GM21528 (cell line): ENCODE results near the gene LAMA5.
A peak's percentile ranks its signal among the peaks of the same experiment; 100 is the strongest.
"Not testable (repeated sequence)": the region's sequence is repeated elsewhere in the genome, so short reads cannot be mapped to it uniquely, and the experiment has no call there.

Experiments used
- ATAC-seq: cut with Tn5 transposase; IDR thresholded peaks from one replicate; pipeline ENCODE4 v1.9.1; 2021; ENCODE audit warnings: mild to moderate bottlenecking, moderate library complexity; ENCODE audit not compliant: unreplicated experiment, low FRiP score

The LAMA5 gene

DNA sequence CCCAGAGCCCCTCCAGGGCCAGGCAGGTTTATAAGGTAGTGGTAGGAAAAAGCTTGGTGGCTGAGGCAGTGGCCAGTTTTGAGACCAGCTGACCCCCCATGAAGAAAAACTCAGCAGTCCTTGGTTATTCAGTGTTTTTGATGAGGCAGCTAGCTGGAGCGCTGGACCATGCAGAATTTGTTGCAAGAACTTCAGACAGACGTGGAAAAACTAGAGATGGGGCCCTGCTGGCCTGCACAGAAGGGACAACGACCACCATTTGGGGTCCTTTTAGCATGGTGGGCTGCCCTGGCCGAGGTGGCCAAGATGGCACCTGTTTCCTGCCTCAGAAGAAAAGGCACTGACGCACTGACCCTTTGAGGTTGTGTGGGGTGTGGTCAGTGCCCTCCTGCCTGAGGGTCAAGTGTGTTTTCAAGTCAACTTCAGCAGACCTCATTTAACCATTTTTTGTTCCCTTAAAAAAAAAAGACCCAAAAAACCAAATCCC lies 22.5 kb upstream of the LAMA5 start:
- no peak for ATAC-seq

DNA sequence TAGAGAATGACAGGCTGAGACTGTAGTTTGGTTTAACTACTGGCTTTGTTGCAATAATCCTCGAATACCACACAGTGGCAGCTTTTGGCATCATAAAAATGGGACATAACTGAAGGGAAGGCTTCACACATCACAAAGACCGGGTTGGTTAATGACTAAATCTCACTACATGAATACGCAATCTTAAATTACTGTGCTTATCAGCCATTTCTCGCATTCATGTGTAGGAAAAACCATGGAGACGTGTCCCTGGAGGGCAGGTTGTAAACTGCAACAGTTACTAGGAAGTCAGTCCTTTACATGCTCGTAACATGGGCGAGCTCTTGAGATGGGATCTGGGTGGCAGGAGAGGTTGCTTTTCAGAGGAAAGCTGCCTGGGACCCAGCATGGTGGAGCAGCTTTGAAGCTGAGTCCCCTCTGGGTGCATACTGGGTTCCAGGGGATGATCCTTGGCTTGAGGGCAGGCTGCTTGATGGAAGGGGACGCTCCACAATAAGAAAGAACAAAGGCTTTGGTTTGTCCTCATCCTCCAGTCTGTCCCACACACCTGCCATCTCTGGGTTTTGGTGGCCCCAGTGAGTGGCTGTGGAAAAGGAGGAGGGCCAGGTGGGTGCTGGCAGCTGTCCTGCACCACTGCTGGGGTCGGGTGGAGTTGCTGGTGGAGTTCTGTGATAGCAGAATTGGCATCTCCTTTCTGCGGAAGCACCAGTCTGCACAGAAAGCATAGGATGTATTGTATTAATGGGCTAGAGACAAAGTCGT lies 21.9 kb upstream of the LAMA5 start:
- ATAC-seq = no peak

GRCh38 chr20:62387933-62388635 lies 21.0 kb upstream of the LAMA5 start:
- ATAC-seq = no peak

DNA sequence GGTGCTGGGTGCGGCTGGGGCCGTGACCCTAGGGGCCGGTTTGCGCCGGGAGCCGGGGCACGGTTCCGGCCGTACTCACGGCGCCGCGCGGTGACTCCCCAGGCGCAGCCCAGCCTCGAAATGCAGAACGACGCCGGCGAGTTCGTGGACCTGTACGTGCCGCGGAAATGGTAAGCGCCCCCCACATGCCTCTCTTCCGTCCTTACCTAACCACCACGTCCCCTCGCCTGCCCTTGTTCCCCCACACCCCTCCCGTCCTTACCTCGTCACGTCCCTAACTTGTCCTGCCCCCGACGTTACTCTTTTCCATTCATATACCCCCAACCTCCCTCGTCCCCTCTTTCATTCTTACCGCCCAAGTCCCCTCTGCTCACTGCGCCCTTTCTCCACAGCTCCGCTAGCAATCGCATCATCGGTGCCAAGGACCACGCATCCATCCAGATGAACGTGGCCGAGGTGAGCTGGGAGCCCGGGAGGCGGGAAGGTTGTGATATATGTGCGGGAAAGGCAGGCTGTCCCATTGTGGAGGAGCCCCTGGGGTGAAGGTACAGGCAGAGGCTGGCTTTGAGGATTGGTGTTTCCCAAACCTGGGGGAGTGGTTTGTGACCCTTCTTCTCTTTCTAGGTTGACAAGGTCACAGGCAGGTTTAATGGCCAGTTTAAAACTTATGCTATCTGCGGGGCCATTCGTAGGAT lies 20.3 kb upstream of the LAMA5 start:
- ATAC-seq = no peak

DNA sequence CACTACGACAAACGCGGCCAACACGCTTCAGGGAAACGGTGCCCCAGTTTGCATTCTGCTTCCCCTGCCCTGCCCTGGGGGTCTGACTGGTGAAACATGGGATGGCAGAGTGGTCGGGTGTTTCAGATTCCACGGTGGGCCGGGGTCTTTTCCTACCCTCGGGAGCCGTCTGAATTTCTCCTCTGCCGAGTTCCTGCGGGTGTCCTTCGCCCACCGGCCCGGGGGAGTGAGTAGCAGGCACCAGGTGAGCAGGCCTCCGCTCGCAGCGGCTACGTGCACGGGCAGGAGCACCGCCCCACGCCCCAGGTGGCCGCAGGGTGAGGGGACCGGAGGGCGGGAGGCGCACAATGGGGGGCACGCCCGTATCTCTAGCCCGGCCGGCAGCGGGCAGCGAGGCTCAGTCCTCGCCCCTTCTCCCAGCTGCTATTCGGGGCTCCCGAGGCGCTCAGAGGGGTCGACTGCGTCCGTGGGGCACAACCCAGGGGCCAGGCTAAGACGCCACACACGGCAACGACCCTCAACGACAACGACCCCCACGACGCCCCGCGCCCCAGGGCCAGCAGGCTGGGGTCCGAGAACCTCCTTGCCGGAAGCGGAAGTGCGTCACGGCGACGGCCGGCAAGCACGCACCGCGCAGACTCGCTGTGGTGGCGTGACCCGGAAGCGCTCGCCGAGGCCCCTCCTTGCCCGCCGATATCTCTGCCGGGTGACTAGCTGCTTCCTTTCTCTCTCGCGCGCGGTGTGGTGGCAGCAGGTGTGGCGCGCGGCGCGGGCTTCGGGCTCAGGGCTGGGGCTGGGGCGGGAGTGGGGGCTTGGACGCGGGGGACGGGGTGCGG lies 19.5 kb upstream of the LAMA5 start, which contains the start of gene RPS21:
Gene RPS21 (plus strand): TSS at position 721 of the 836 bp plus-strand sequence. CDS start 236 bp downstream, outside the sequence.
- ATAC-seq = peak; percentile 65

DNA sequence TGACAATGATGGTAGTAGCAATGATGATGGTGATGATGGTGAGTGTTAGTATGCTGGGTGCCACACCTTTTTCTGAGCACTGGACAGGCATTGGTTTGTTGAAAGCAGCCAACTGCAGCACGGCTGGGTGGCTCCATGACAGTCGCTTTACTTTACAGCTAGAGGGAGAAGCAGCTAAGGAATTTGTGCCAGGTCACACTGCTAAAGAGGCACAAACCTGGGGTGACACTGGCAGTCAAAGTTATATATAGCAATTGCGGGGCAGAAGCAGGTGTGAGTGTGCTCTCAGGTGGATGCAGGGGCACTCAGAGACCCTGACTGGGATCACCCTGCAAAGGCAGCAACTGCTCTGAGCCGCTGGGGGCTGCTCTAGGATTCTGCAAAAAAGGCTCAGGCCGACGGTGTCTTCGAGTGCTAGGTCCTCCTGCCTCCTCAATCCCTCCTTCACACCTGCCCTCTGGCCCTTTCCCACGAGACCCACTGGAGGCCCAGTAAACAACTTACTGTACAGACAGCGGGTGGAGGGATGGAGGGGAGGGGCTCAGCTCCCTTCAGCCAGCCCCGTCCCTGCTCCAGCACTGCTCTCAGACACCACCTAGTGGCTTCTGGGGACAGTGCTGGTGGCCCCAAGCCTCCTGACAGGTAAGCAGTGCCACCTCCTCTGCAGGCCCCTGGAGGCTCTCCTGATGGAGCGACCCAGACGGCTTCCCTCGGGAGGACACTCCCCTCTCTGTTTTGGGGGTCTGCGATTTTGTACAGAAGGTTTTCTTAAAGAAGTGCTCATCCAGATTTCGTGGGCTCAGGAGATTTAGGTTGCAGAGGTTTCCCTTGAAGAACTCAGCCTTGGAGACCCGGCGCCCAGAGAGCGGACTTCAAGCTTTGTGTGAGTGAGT lies 15.4 kb upstream of the LAMA5 start:
- ATAC-seq = no peak

DNA sequence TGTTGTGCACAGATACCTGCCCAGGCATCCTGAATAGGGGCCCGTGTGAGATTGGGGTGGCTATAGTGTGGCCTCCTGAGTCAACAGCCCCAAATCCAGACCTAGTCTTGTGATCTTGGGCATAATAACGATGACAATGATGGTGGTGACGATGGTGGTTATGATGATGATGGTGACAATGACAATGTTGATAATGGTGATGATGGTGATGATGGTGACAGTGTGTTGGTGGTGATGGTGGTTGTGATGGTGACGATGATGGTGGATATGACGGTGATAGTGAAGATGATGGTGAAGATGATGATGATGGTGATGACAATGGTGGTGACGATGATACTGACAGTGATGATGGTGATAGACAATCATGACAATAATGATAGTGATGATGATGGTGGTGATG lies 14.7 kb upstream of the LAMA5 start:
- ATAC-seq = no peak

GRCh38 chr20:62381202-62381797 lies 14.2 kb upstream of the LAMA5 start:
- no peak for ATAC-seq

GRCh38 chr20:62378215-62378614 lies 11.1 kb upstream of the LAMA5 start:
- ATAC-seq = no peak

- ATAC-seq = no peak
Measured at GRCh38 chr20:62377615-62378178, 10.6 kb upstream of the LAMA5 start.

GRCh38 chr20:62377064-62377461 lies 10.0 kb upstream of the LAMA5 start:
- no peak for ATAC-seq

- no peak for ATAC-seq
Measured at GRCh38 chr20:62376112-62377063, 9.3 kb upstream of the LAMA5 start.

GRCh38 chr20:62374331-62375152 lies 7.4 kb upstream of the LAMA5 start:
- no peak for ATAC-seq

DNA sequence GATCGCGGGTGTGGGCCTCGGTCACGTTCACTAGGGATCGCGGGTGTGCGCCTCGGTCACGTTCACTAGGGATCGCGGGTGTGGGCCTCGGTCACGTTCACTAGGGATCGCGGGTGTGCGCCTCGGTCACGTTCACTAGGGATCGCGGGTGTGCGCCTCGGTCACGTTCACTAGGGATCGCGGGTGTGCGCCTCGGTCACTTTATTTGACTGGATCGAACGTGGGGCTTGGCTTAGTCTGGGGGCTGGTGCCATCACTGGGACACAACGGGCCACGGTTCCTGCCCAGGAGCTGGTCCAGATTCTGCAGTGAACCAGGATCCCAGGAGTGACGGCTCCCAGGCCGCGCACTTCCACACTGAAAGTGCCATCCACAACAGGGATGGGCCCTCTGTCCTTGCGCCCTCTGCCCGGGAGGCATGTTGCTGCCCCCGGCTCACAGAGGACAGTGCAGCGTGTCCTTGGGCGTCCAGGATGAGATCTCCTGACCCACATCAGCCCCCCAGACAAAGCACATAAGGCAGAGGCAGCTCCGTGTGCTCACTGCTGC lies 6.6 kb upstream of the LAMA5 start:
- not testable (repeated sequence) for ATAC-seq

DNA sequence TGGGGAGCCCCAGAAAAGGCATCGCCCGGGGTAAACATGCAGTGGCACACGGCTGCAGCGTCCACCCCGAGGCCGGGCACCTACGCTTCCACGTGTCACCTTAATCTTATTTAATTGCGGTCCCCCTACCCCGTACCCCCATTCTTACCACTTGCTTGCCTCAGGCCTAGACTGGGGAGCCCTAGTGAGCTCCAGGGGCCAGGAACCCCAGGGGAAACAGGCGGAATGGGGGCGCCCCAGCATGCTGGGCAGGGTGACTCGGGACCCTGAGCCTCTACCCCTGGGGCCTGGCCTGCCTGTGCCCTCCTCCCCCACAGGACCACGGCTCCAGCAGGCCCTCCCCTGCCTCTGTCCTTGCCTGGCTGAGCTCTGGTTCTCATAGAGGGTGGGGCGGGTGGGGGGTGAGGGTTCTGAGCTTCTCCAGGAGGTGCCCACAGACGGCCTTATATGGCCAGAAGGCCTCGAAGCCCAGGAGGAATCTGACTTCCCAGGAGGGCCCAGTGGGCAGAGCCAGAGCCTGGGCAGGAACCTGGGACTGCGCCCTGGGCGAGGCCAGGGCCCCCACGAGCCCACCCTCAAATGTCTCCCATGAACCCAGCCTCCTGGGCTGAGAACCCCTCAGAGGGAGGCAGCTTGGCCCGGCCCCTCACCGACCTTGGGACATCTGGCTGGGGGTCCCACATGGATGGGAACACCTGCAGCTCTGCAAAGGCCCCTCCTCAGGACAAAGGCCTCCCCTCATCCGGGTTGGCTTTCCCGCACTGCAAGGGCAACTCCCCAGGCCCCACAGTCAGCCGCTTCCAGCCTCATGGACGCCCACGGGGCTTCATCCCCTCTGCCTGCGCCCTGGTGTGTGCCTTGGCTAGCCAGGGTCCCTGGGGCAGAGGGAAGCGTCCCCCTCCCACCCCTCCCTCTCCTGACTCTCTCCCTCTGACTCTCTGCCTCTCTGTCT lies 5.2 kb upstream of the LAMA5 start:
- ATAC-seq = no peak
